Left renal cortex interstitium (tissue), 4 donors: ENCODE data around the gene KLC1. TPM values are rescaled to one million over a fixed set of nuclear protein-coding genes. Genes with fewer than 3 reads are reported as not detected.

Experiments
- DNase-seq, 4 donors: peaks; one replicate each; pipeline ENCODE4 v3.0.0-alpha.2; 2013; ENCODE audit warnings: low read depth in 4 of 4, low spot score in 2 of 4, missing footprints in 1 of 4
- polyA plus RNA-seq, 4 donors: library from polyadenylated mRNA; unstranded; fragments of 120-200 nt; gene quantifications; one replicate each; pipeline ENCODE4 v1.2.1, GENCODE V29; 2013; ENCODE audit not compliant: insufficient read length in 4 of 4

Gene KLC1
- polyA plus RNA-seq, 4 donors = 90.1 to 162 (median 126) TPM

DNA sequence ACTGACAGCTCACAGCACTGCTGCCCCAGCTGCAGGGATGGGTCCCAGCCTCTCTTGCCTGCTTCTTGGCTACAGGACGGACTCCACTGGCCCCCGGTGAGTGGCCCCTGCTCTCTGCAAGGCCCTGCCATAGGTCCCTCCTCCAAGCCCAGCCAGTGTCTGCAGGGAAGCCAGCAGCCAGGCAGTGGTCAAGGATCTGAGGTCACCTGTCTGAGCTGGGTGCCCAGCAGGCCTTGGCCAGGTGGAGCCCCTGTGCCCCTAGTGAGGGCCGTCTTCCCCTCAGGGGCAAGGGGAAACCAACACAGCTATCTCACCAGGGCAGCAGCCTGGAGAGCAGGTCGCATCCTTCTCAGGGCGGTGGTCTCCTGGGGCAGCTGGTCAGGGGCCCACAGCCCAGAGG, 73.1 kb downstream of the KLC1 start:
- DNase-seq = no peak

DNA sequence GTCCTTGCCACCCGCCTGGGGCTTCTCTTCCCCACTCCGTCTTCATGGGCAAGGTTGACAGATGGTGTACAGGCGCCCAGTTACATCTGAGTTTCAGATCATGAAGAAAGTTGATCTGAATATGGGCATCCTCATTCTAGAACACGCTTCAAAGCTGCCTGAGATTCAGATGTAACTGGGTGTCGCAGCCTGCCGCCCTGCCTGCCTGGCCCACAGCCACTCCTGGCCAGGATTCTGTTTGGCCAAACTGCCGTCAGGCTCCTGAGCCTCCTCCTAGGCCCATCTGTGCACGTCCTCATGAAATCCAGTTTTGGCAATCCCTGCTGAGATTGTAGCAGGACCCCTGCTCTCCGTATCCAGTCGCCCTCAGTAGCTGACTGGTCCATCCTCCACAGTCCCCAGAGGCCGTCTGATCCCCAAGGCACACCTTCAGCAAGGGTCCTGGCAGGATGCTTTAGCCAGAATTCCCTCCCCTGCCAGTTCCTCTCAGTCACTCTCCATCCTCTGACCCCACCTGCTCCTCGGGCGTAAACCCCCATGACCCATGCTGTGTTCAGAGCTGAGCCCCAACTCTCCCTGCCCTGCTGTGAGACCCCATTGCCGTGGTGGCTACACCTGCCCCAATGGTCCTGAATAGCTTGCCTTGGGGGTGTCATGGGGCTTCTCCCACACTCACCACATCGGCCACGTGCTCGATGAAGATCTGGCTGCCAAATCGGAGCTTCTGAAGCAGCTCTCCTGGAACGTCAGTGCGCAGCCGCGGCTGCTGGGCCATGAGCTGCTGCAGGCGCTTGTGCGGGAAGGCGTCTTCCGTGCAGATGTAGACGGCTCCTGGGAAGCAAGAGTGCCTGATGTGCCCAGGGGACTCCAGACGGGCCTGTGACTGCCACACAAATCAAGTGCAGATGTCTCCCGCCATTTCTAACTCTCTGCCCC, 73.8 kb downstream of the KLC1 start:
- no peak for DNase-seq

GRCh38 chr14:103703433-103704385, 74.7 kb downstream of the KLC1 start:
- no peak for DNase-seq

DNA sequence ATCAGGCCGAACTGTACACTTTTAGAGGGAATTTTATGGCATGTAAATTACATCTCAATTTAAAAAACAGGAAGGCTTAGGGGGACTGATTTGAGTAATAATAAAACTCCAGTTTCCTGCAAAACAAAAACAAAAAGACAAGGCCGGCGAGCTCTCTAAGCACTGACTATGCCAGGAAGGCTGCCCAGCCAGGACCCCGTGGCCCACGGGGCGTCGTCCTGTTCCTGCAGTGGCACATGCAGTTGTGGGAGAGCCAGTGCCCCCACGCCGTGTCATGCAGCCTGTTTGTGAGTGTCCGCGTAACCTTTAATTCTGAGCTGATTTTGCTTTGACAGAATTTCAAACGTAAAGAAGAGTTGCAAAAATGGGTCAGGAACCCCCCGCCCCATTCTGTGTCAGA, 75.7 kb downstream of the KLC1 start:
- DNase-seq = no peak

DNA sequence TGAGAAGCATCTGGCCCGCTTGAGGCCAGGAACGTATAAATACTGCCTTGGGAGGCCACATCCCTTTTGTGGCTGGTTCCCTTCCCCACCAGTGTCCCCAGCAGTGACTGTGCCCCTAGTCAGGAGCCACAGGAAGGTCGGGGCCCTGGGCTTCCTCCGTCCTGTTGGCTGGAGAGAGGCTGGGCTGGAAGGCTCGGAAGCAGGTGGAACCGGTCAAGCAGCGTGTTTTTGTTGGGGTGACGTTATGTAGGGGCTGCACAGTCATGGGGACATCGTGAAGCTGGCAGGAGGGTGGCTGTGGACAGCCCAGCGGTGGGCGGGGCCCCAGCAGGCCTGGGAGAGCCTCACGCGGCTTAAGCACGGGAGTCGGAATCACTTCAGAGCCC, 76.1 kb downstream of the KLC1 start:
- DNase-seq = no peak

- DNase-seq = no peak
These were observed 76.7 kb downstream of the KLC1 start for GRCh38 chr14:103705504-103706284.

DNA sequence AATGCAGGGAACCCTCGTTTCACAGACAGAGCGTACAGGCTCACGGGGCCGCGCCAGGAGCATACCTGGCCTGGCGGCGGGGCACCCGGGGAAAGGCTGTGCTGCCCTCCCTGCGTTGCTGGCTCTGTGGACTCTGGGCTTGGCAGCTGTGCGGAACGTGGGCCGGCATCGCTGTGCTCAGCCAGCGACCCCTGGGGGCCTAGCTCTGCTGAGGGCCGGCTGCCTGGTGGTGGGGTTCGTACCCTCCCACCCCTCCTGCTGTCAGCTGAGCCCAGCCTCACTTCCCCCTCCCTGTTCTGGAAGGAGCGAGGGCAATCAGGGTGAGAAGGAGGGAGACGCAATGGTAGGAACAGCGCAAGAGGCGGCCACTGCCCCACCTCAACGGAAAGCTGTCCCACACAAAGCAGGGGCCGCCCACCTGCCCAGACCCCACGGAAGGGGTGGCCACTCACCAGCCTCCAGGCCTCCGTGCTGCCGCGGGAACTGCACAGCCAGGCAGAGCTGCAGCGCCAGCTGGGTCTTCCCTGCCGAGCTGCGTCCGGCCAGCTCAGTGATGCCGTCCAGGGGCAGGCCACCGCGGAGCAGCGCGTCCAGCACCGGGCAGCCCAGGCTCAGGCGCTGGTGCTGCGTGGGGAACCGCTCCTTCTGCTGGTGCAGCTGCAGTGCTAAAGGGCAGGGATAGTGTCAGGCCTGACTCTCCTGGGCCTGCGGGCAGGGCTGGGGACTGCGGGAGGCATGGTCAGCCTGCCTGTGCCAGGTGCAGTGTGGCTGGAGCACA, 77.7 kb downstream of the KLC1 start:
- no peak for DNase-seq

DNA sequence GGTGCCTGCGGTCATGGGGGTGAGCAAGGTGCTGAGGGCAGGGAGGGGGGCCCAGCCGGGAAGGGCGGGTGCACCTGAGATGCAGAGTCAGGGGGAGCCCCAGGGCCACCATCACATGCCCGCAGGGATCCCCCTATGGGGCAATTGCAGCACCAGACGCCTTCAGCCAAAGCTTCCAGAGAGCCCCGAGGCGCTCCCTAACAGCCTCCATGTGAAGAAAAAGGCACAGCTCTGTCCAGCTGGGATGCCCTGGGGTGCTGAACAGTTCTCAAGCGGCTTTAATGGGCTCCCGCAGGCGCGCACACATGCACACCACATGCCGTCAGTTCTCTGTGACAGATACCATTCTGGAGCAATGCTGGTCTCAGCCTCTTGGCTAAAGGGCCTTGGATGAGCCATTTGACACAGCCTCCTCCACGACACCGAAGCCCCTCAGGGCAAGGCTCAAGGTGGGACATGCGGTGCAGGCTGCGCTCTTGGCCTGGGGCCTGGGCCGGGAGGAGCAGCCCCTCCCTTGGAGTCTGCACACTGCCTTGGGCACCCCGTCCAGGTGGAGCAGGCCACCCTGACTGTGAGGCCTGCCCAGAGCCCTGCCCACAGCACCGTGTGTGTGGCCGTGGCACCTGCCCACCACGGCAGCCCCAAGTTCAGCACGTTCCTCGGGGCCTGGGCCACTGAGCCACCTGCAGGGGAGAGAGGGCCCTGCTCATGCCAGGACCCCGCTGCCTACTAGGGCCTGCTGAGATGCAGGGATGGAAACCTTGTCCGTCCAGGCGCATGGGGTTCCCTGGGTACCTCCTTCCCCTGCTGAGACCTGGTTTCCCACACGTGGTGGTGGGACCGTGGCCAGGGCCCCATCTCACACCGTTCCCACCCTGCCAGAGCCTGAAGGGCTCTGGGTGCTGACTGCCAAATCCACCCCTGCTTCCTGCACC, 78.6 kb downstream of the KLC1 start:
- DNase-seq = no peak

DNA sequence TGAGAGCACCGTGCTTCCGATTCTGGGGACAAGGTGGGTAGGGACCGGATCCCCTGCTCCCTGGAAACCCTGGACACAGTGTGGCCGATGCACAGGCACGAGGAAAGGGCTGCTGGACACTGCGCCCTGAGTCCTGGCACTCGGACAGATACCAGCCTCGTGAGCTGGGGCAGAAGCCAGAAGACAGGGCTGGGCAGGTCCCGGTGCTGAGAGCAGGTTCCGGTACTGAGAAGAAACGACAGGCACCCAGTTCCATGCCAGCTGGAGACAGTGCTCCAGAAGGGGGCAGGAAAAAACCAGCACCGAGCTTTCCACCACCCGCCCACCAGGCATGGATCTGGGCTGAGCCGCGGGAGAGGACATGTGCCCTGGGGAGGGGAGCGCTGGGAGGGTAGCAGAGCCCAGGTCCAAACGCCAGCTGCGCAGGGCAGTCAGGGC, 79.8 kb downstream of the KLC1 start:
- no peak for DNase-seq

- no peak for DNase-seq
These were observed 80.8 kb downstream of the KLC1 start for GRCh38 chr14:103709814-103710213.

DNA sequence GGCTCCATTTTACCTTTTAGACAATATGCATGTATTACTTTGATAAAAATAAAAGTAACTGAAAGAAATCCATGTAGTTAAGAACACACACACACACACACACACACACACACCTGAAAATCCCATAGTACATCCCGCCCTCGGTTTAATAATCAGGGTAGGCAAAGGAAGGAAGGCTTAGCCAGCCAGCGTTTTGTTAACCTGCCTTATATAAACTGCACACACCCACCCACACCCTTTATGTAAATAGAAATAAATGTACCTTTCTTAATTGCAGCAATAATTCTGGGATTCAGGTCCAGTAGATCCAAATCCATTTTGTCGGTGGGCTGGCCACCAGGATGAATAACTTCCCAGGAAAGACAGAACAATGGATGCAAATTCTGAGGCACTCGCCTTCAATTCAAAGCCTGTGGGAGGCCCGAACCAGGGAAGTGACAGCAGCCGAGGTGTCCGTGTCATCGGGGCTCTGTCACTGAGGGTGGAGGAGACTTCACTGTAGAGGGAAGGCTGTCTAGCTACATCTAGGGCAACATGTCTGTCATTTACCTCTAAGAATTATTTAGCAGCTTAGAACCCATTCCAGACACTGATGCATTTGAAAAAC, 81.9 kb downstream of the KLC1 start:
- no peak for DNase-seq

DNA sequence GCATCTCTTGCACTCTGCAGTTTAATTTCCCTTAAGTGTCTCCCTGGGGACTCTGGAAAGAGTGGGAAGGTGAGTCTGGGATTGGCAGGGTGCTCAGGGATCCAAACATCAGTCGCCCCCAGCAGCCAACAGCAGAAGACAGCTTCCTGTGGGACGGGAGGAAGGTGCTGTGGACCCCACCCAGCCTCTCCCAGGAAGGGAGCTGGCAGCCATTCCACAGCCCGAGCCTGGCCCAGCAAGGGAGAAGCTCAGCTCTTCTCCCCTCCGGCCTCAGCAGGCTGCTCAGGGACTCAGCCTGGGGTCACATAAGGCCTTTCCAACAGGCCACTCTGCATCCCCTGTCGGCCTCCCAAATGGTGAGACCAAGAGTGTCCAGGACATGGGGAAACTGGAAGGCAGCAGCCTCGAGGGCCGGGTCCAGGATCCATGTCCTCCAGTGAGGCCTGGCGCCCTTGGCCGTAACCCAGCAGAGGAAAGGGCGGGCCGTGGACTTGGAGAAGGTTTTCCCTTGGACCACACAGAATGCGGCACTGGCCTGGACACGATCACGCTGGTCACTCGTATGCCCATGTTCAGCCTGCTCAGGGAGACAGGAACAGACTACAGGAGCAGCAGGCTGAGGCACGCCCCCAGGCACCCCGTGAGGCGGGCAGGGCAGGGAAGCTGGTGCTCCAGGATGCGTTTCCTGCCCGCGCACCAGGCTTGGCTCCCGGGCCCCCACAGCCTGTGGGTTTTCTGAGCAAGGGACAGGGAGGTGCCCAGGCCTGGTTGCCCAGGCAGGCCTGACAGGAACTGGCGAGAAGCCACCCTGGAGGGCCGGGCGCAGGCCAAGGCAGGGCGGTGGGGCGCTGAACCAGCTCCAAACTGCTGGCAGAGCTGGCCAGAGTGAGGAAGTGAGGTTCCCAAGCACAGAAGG, 82.8 kb downstream of the KLC1 start:
- DNase-seq = no peak

- no peak for DNase-seq
These were observed 83.7 kb downstream of the KLC1 start for GRCh38 chr14:103712633-103713247.

- no peak for DNase-seq
These were observed 84.5 kb downstream of the KLC1 start for GRCh38 chr14:103713304-103714062.

DNA sequence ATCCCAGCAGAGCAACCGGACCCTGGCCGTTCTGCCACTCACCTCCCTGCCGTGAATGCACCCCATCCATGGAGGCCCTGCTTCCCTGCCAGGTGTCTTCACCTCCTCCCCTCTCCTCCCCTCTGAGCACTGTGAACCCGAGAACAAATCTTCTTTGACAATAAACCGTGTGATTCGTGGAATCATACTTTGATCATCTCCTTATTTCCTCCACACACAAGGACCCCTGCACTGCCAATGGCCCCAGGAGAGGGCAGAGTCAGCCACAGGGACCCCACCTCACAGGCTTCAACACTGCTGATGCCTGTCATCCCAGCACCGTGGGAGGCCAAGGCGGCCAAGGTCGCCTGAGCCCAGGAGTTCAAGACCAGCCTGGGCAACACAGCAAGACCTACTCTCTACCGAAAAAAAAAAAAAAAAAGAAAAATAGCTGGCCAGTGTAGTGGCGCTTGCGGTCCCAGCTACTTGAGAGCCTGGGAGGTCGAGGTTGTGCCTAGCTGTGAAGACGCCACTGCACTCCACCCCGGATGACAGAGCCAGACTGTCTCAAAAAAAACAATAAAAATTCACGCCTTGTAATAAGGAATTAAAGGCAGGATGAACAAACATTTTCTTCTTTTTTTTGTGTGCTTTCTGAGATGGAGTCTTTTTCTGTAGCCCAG, 85.2 kb downstream of the KLC1 start:
- no peak for DNase-seq
